PC-3 (cell line): ENCODE measurements around the gene MAT1A.

Source experiments
- EZH2 ChIP-seq: fragments of 300-600 bp; sonication (generic); IDR thresholded peaks from one replicate; pipeline ENCODE4 v1.6.1; 2017; ENCODE audit warnings: antibody characterized with exemption, mild to moderate bottlenecking, low read length; ENCODE audit not compliant: unreplicated experiment
- TF ChIP-seq, protein P1 (sequence below): fragments of 300-600 bp; sonication (generic); conservative IDR thresholded peaks from 2 replicates; pipeline ENCODE4 v1.5.1; 2017; ENCODE audit warnings: antibody characterized with exemption, low read depth, mild to moderate bottlenecking, low read length

DNA sequence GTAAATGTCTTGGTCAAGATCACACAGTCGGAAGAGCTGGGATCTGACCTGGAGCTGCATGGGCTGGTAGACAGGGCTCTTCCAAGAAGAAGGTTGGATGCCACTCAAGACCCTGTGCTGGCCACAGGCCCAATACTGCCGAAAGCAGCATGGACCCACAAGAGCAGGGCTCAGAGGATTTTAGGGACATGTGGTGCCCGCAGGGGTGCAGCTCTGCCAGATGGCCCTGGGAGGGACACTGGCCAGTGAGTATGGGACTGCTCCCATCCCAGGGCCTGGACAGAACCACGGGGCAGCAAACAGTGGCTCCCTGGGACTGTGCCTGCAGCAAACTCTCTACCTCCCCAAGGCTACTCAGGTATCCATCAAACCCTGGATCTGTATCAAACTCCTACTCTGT is 12.4 kb downstream of the MAT1A start:
- TF ChIP-seq, protein P1, sequence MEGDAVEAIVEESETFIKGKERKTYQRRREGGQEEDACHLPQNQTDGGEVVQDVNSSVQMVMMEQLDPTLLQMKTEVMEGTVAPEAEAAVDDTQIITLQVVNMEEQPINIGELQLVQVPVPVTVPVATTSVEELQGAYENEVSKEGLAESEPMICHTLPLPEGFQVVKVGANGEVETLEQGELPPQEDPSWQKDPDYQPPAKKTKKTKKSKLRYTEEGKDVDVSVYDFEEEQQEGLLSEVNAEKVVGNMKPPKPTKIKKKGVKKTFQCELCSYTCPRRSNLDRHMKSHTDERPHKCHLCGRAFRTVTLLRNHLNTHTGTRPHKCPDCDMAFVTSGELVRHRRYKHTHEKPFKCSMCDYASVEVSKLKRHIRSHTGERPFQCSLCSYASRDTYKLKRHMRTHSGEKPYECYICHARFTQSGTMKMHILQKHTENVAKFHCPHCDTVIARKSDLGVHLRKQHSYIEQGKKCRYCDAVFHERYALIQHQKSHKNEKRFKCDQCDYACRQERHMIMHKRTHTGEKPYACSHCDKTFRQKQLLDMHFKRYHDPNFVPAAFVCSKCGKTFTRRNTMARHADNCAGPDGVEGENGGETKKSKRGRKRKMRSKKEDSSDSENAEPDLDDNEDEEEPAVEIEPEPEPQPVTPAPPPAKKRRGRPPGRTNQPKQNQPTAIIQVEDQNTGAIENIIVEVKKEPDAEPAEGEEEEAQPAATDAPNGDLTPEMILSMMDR: no peak
- TF ChIP-seq EZH2: no peak
